ENCODE measurements around the gene HMGN3. TPM values are rescaled to one million over a fixed set of nuclear protein-coding genes. Genes with fewer than 3 reads are reported as not detected.
"Not testable (repeated sequence)": the region's sequence is repeated elsewhere in the genome, so short reads cannot be mapped to it uniquely, and the experiment has no call there.

HMGN3 gene
- total RNA-seq, 2 experiments from 2014 or later = 45.6 to 49.4 TPM

GRCh38 chr6:79266051-79266450, 31.6 kb upstream of the HMGN3 start:
- no peak overlapping the region for H3K27ac Mint-ChIP-seq
- no peaks in the 10 kb centered on the region for H3K4me1 Mint-ChIP-seq (ENCODE audit: low read depth)
- H3K9me3 Mint-ChIP-seq = no peaks in the 10 kb centered on the region
- ChIA-PET CTCF (no interaction called here), POLR2A (no interaction called here)
- peaks cover 17% of the 10 kb centered on the region for H3K27me3 Mint-ChIP-seq
- intact Hi-C loops (cut with micrococcal nuclease) = no loop called here
- TF ChIP-seq, protein P1, sequence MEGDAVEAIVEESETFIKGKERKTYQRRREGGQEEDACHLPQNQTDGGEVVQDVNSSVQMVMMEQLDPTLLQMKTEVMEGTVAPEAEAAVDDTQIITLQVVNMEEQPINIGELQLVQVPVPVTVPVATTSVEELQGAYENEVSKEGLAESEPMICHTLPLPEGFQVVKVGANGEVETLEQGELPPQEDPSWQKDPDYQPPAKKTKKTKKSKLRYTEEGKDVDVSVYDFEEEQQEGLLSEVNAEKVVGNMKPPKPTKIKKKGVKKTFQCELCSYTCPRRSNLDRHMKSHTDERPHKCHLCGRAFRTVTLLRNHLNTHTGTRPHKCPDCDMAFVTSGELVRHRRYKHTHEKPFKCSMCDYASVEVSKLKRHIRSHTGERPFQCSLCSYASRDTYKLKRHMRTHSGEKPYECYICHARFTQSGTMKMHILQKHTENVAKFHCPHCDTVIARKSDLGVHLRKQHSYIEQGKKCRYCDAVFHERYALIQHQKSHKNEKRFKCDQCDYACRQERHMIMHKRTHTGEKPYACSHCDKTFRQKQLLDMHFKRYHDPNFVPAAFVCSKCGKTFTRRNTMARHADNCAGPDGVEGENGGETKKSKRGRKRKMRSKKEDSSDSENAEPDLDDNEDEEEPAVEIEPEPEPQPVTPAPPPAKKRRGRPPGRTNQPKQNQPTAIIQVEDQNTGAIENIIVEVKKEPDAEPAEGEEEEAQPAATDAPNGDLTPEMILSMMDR (IDR thresholded peaks at IDR 0.05) = no peak
- no peak for DNase-seq
- no peak for ATAC-seq
- no peak overlapping the region for H3K4me3 Mint-ChIP-seq
- H3K36me3 Mint-ChIP-seq (ENCODE audit: low read depth) = no peaks in the 10 kb centered on the region

GRCh38 chr6:79263359-79263758, 28.9 kb upstream of the HMGN3 start:
- Mint-ChIP-seq H3K27ac (no peak overlapping the region), H3K4me1 (ENCODE audit: low read depth) (no peaks in the 10 kb centered on the region), H3K27me3 (peaks cover 11% of the 10 kb centered on the region), H3K9me3 (peaks cover 6% of the 10 kb centered on the region), H3K4me3 (no peak overlapping the region), H3K36me3 (ENCODE audit: low read depth) (no peaks in the 10 kb centered on the region)
- TF ChIP-seq, protein P1 (IDR thresholded peaks at IDR 0.05) = no peak
- DNase-seq = no peak
- ATAC-seq = no peak
- ChIA-PET CTCF (no interaction called here), POLR2A (no interaction called here)
- intact Hi-C loops (cut with micrococcal nuclease) = no loop called here

DNA sequence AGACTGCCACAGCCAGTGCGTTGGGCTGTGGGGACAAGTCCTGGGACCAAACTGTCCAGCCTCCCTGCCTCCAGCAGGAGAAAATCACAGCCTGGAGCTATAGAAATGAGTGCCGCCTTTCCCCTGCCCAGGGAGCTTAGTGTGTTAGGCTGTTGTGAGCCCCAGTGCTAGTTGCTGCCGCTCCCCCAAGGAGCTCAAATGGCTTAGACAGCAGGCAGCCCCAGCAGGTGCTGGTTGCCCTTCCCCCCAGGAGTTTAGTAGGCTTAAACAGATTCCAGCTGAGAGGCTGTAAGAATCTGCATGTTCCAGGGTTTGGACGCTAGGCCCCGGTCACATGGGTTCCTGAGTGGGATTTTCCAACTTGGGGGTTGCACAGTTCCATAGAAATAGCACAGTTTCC, 27.2 kb upstream of the HMGN3 start:
- DNase-seq (no peak), ATAC-seq (no peak)
- ChIA-PET CTCF (no interaction called here), POLR2A (no interaction called here)
- H3K9me3 Mint-ChIP-seq = peaks cover 6% of the 10 kb centered on the region
- intact Hi-C loops (cut with micrococcal nuclease) = no loop called here
- TF ChIP-seq, protein P1 (IDR thresholded peaks at IDR 0.05) = no peak
- H3K4me3 Mint-ChIP-seq = no peak overlapping the region
- no peaks in the 10 kb centered on the region for H3K4me1 Mint-ChIP-seq (ENCODE audit: low read depth)
- peaks cover 3% of the 10 kb centered on the region for H3K36me3 Mint-ChIP-seq (ENCODE audit: low read depth)
- H3K27ac Mint-ChIP-seq = no peak overlapping the region
- H3K27me3 Mint-ChIP-seq = peaks cover 11% of the 10 kb centered on the region

DNA sequence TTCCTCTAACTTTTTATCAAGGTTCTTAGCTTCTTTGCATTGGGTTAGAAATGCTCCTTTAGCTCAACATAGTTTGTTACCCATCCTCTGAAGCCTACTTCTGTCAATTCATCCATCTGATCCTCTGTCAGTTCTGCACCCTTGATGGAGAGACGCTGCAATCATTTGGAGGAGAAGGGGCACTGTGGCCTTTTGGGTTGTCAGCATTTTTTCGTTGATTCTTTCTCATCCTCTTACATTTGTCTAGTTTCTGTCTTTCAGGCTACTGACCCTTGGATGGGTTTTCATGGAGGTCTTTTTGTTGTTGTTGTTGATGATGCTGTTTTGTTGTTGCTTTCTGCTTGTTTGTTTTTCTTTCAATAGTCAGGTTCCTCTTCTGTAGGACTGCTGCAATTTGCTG, 26.3 kb upstream of the HMGN3 start:
- intact Hi-C loops (cut with micrococcal nuclease) = no loop called here
- DNase-seq = no peak

DNA sequence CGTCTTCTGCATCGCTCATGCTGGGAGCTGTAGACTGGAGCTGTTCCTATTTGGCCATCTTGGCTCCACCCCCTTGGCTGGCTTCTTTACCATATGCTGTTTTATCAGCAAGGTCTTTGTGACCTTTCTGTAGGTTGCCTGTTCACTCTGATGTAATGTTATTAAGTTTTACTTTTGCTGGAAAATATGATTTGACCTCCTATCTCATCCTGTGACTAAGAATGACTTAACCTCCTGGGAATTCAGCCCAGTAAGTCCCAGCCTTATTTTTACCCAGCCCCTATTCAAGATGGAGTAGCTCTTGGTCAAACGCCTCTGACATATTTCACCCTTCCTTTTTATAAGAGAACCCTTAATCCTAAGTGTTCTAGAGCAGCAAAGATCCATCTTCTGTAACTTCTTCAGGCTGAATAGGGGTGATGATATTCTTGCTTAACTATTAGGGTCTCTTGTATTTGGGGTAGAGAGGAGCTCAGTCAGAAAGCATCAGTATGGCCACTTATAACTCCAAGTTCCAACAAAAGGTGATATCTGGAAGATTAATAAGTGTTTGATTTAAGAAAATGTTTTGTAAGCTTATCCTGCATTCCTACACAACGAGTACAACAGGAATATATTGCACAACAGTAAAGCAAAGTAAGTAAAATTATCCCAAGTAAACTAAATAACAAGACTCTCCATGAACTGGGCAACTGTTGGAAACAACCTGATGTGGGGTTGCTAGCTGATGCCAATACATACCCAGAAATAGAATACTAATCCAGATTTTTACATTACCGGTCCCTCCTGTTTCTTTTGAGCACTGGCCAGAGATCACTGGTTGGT, 23.1 kb upstream of the HMGN3 start:
- H3K4me1 Mint-ChIP-seq (ENCODE audit: low read depth) = no peaks in the 10 kb centered on the region
- intact Hi-C loops (cut with micrococcal nuclease) = no loop called here
- TF ChIP-seq, protein P1 (IDR thresholded peaks at IDR 0.05) = no peak
- peaks cover 3% of the 10 kb centered on the region for H3K36me3 Mint-ChIP-seq (ENCODE audit: low read depth)
- H3K4me3 Mint-ChIP-seq = no peak overlapping the region
- H3K9me3 Mint-ChIP-seq = peaks cover 16% of the 10 kb centered on the region
- ATAC-seq (no peak), DNase-seq (peak; percentile 7)
- ChIA-PET POLR2A (no interaction called here), CTCF (no interaction called here)
- no peak overlapping the region for H3K27ac Mint-ChIP-seq
- H3K27me3 Mint-ChIP-seq = peaks cover 2% of the 10 kb centered on the region

More for the DNA sequence above, 26.3 kb upstream of the HMGN3 start:
- ChIA-PET POLR2A (no interaction called here), CTCF (no interaction called here)
- Mint-ChIP-seq H3K27ac (no peak overlapping the region), H3K27me3 (peaks cover 11% of the 10 kb centered on the region), H3K4me1 (ENCODE audit: low read depth) (no peaks in the 10 kb centered on the region), H3K36me3 (ENCODE audit: low read depth) (peaks cover 3% of the 10 kb centered on the region), H3K9me3 (peaks cover 9% of the 10 kb centered on the region), H3K4me3 (no peak overlapping the region)
- no peak for ATAC-seq
- TF ChIP-seq, protein P1 (IDR thresholded peaks at IDR 0.05) = no peak

GRCh38 chr6:79256770-79257169, 22.3 kb upstream of the HMGN3 start:
- H3K27me3 Mint-ChIP-seq; CTCF ChIA-PET; H3K27ac Mint-ChIP-seq; ATAC-seq; H3K36me3 Mint-ChIP-seq (ENCODE audit: low read depth); H3K4me1 Mint-ChIP-seq (ENCODE audit: low read depth); intact Hi-C loops (cut with micrococcal nuclease); H3K4me3 Mint-ChIP-seq; DNase-seq; POLR2A ChIA-PET: not testable (repeated sequence)
- peaks cover 16% of the 10 kb centered on the region for H3K9me3 Mint-ChIP-seq

- H3K4me3 Mint-ChIP-seq; CTCF ChIA-PET; POLR2A ChIA-PET; H3K36me3 Mint-ChIP-seq (ENCODE audit: low read depth); H3K27me3 Mint-ChIP-seq; H3K27ac Mint-ChIP-seq; H3K4me1 Mint-ChIP-seq (ENCODE audit: low read depth); intact Hi-C loops (cut with micrococcal nuclease); ATAC-seq; DNase-seq: not testable (repeated sequence)
- peaks cover 11% of the 10 kb centered on the region for H3K9me3 Mint-ChIP-seq
Observed at GRCh38 chr6:79255086-79255485, 20.6 kb upstream of the HMGN3 start.
